Thyroid gland (tissue), 4 donors: Measurements from ENCODE around the gene HAUS6.

ENCODE experiments used
- POLR2A ChIP-seq, 2 donors: fragments of 450-650 bp; IDR thresholded peaks; one replicate each; pipeline ENCODE4 v1.6.1; 2017; ENCODE audit warnings: antibody characterized with exemption in 2 of 2, mild to moderate bottlenecking in 2 of 2, moderate library complexity in 1 of 2
- TF ChIP-seq, protein P1 (sequence below), 6 experiments: fragments of 200-600 bp in 3 of 6; fragments of 450-650 bp in 3 of 6; sonication (generic) in 3 of 6; IDR thresholded peaks; one replicate each; pipeline ENCODE4 v1.5.1; 2016 to 2019; ENCODE audit warnings: antibody characterized with exemption in 6 of 6, mild to moderate bottlenecking in 2 of 6, inconsistent platforms in 1 of 6, moderate library complexity in 1 of 6

DNA sequence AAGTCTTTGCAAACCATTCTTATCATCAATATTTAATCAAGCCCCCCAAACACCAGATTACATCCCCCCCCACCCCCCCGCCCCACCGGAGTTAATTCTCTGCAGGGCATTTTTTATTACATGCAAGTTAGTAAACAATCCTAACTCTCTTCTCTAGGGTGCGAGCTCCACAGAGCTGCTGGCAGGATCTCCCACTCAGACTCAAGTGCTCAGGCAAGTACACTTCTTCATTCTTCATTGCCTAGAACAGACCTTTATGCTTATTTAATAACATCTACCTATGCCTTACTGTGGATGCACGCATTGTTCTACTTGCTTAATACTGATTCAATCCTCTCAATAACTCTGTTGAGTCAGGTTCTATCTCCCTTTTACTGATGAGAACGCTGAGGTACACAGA is 79.6 kb downstream of the HAUS6 start:
- TF ChIP-seq, protein P1, sequence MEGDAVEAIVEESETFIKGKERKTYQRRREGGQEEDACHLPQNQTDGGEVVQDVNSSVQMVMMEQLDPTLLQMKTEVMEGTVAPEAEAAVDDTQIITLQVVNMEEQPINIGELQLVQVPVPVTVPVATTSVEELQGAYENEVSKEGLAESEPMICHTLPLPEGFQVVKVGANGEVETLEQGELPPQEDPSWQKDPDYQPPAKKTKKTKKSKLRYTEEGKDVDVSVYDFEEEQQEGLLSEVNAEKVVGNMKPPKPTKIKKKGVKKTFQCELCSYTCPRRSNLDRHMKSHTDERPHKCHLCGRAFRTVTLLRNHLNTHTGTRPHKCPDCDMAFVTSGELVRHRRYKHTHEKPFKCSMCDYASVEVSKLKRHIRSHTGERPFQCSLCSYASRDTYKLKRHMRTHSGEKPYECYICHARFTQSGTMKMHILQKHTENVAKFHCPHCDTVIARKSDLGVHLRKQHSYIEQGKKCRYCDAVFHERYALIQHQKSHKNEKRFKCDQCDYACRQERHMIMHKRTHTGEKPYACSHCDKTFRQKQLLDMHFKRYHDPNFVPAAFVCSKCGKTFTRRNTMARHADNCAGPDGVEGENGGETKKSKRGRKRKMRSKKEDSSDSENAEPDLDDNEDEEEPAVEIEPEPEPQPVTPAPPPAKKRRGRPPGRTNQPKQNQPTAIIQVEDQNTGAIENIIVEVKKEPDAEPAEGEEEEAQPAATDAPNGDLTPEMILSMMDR (IDR thresholded peaks at IDR 0.05) = no peak
- no peak for TF ChIP-seq POLR2A (IDR thresholded peaks at IDR 0.05)
